Gastroesophageal sphincter (tissue), 4 donors: ENCODE data around the gene KNDC1. TPM values are rescaled to one million over a fixed set of nuclear protein-coding genes. Genes with fewer than 3 reads are reported as not detected.

Experiments used
- ATAC-seq: fragments of 150-250 bp; one replicate; pipeline ENCODE4 v1.9.1; 2016; ENCODE audit warnings: mild to moderate bottlenecking, moderate library complexity
- H3K27ac ChIP-seq, 4 donors: fragments of 200-600 bp; sonication (generic) in 3 of 4; 1 replicate in 3 of 4; 2 replicates in 1 of 4; pipeline ENCODE4 v1.5.1; 2016 to 2019
- H3K27me3 ChIP-seq: fragments of 200-600 bp; sonication (generic); one replicate; pipeline ENCODE4 v1.5.1; 2019
- H3K36me3 ChIP-seq, 2 donors: fragments of 200-600 bp; sonication (generic); one replicate each; pipeline ENCODE4 v1.5.1; 2019; ENCODE audit warnings: control low read depth in 1 of 2
- H3K4me1 ChIP-seq, 3 donors: fragments of 200-600 bp; sonication (generic); 1 replicate in 2 of 3; 2 replicates in 1 of 3; pipeline ENCODE4 v1.5.1; 2016 to 2019; ENCODE audit warnings: control low read depth in 2 of 3
- H3K4me3 ChIP-seq, 2 donors: fragments of 200-600 bp; sonication (generic); one replicate each; pipeline ENCODE4 v1.5.1; 2019; ENCODE audit warnings: mild to moderate bottlenecking in 1 of 2, moderate library complexity in 1 of 2
- H3K9me3 ChIP-seq, 3 donors: fragments of 200-600 bp; sonication (generic); one replicate each; pipeline ENCODE4 v1.5.1; 2017 to 2019; ENCODE audit warnings: control low read depth in 2 of 3
- EP300 ChIP-seq: sonication (generic); formaldehyde crosslinking; IDR thresholded peaks from one replicate; pipeline ENCODE4 v1.6.1; 2017; ENCODE audit warnings: antibody characterized with exemption, mild to moderate bottlenecking
- POLR2A ChIP-seq, 2 donors: fragments of 450-650 bp; IDR thresholded peaks; one replicate each; pipeline ENCODE4 v1.6.1; 2017; ENCODE audit warnings: antibody characterized with exemption in 2 of 2, mild to moderate bottlenecking in 2 of 2, moderate library complexity in 1 of 2
- POLR2AphosphoS5 ChIP-seq: sonication (generic); formaldehyde crosslinking; IDR thresholded peaks from one replicate; pipeline ENCODE4 v1.6.1; 2017; ENCODE audit warnings: antibody characterized with exemption
- WGBS, 2 donors: methylation state at CpG; one replicate each; pipeline ENCODE4 v1.1.5; 2018; ENCODE audit warnings: low coverage in 1 of 2; 5-methylcytosine and 5-hydroxymethylcytosine counted together
- total RNA-seq, 4 donors: library from RNA; depleted of rRNA; stranded (reverse); fragments of >200 nt; gene quantifications; one replicate each; pipeline ENCODE4 v1.1.0, GENCODE V29; 2016
- TF ChIP-seq, protein P1 (sequence below), 4 experiments: fragments of 200-600 bp in 2 of 4; fragments of 450-650 bp in 2 of 4; sonication (generic) in 1 of 4; IDR thresholded peaks; one replicate each; pipeline ENCODE4 v1.5.1; 2017 to 2019; ENCODE audit warnings: antibody characterized with exemption in 4 of 4, mild to moderate bottlenecking in 2 of 4, moderate library complexity in 2 of 4

Gene KNDC1
- total RNA-seq, 4 donors from 2014 or later = 0.62 to 3.4 (median 0.98) TPM

DNA sequence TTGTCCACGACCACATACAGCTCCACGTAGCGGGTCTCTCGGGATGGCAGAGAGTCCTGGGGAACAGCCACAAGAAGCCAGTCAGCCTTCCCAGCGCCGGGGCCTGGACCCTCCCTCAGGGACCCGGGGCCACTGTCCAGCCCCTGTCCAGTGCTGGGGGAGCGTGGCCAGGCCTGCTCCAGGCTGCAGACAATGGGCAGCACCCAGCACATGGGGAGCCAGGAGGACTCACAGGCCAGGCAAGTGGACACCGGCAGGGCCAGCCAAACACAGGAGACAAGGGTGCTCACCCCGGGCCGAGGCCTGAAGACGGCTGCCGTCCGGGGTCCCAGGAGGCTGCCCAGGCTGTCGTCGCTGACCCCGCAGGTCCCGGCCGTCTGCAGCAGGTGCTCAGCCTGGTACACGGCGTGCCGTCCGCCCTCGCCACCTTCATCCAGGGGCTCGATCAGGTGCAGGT lies 113.0 kb downstream of the KNDC1 start:
- Histone ChIP-seq H3K27ac (no peak overlapping the region), H3K9me3 (no peaks in the 10 kb centered on the region), H3K36me3 (peaks cover 0 to 38% of the 10 kb centered on the region in 2 donors), H3K27me3 (peaks cover 34% of the 10 kb centered on the region), H3K4me3 (no peak overlapping the region), H3K4me1 (peaks cover 0 to 26% (median 6%) of the 10 kb centered on the region in 3 donors)
- TF ChIP-seq, protein P1, sequence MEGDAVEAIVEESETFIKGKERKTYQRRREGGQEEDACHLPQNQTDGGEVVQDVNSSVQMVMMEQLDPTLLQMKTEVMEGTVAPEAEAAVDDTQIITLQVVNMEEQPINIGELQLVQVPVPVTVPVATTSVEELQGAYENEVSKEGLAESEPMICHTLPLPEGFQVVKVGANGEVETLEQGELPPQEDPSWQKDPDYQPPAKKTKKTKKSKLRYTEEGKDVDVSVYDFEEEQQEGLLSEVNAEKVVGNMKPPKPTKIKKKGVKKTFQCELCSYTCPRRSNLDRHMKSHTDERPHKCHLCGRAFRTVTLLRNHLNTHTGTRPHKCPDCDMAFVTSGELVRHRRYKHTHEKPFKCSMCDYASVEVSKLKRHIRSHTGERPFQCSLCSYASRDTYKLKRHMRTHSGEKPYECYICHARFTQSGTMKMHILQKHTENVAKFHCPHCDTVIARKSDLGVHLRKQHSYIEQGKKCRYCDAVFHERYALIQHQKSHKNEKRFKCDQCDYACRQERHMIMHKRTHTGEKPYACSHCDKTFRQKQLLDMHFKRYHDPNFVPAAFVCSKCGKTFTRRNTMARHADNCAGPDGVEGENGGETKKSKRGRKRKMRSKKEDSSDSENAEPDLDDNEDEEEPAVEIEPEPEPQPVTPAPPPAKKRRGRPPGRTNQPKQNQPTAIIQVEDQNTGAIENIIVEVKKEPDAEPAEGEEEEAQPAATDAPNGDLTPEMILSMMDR (IDR thresholded peaks at IDR 0.05) = no peak
- TF ChIP-seq POLR2AphosphoS5 = no peak
- no peak for TF ChIP-seq POLR2A (IDR thresholded peaks at IDR 0.05)
- no peak for TF ChIP-seq EP300
- no peak for ATAC-seq
- WGBS, 2 donors = no CpG with 5 or more reads among the region's 25 CpGs

DNA sequence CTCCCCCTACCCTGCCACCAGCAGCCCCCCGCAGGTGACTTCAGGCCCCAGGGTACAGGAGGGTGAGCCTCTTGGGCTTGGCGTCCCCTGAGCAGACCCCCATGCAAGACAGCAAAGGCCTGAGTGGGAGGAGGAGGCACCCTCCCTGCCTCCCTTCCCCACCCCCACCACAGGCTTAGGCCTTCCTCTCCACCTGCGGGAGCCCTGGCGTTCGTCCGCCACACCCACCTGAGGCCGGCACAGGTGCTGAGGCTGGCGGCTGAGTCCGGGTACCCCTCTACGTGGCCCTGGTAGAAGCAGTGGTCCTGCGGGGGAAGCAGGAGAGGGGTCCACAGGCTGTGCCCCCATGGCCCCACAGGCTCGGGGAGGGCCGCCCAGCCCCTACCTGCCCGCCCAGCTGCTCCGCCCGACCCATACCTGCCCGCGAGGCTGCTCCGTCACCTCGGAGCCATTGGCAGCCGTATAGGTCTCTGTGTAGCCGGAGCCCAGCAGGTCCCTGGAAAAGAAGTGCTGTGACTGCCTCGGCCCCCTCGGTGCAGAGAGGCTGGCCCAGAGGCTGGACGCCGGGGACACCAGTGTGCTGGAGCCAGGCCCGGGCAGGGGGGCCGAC lies 113.6 kb downstream of the KNDC1 start:
- H3K27ac ChIP-seq = no peak overlapping the region
- H3K4me1 ChIP-seq = peaks cover 0 to 26% (median 6%) of the 10 kb centered on the region in 3 donors
- H3K9me3 ChIP-seq = no peaks in the 10 kb centered on the region
- H3K36me3 ChIP-seq = peaks cover 0 to 41% of the 10 kb centered on the region in 2 donors
- no CpG with 5 or more reads among the region's 28 CpGs for WGBS, 2 donors
- H3K4me3 ChIP-seq = no peak overlapping the region
- TF ChIP-seq POLR2AphosphoS5 (no peak), POLR2A (IDR thresholded peaks at IDR 0.05) (no peak), EP300 (no peak)
- TF ChIP-seq, protein P1 (IDR thresholded peaks at IDR 0.05) = no peak
- H3K27me3 ChIP-seq = peaks cover 34% of the 10 kb centered on the region
- ATAC-seq = no peak

DNA sequence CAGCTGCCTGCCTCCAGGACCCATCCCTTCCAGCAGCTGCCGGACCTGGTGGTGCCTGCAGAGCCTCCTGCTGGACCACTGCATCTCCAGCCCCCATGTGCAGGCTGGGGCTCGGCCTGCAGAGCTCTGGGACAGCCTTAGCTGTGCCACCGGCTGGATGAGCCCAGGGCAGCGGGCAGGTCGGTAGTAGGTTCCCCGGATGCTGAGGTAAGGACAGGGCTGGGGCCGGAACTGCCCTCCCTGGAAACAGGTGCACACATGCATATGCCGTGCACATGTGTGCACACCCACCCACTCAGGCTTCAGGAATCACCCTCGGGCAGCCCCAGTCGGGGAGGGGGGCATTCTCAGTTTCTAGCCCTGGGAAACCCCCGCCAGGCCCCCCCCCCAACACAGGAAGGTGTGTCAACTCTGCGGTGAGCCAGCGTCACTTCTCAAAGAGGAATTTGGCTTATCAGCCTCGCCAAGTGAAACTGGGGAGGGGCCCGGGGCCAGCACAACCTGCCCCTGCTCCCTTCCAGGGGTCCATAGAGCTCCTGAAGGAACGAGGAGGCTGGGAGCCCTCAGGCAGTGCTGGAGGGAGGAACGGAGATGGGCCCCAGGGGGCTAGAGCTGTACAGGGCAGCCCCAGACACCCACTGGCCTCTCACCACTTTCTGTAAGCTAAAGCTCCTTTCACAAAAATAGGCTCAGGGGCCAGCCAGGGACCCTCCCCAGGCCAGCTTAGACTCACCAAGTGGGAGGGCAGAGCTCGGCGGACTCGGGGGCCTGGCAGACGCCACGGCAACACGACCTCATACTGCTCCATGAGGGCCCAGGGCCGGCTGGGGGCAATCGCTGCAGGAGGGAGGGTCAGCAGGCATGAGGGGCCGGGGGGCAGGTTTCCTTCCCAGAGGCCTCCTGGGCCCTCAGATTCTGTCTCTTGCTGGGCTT lies 115.0 kb downstream of the KNDC1 start:
- no peak for ATAC-seq
- H3K27me3 ChIP-seq = peaks cover 34% of the 10 kb centered on the region
- no CpG with 5 or more reads among the region's 26 CpGs for WGBS, 2 donors
- no peaks in the 10 kb centered on the region for H3K9me3 ChIP-seq
- H3K4me1 ChIP-seq = peaks cover 0 to 26% (median 6%) of the 10 kb centered on the region in 3 donors
- H3K27ac ChIP-seq = no peak overlapping the region
- H3K36me3 ChIP-seq = peaks cover 0 to 41% of the 10 kb centered on the region in 2 donors
- no peak for TF ChIP-seq POLR2AphosphoS5
- no peak for TF ChIP-seq EP300
- TF ChIP-seq POLR2A (IDR thresholded peaks at IDR 0.05) = no peak
- TF ChIP-seq, protein P1 (IDR thresholded peaks at IDR 0.05) = no peak
- no peak overlapping the region for H3K4me3 ChIP-seq

DNA sequence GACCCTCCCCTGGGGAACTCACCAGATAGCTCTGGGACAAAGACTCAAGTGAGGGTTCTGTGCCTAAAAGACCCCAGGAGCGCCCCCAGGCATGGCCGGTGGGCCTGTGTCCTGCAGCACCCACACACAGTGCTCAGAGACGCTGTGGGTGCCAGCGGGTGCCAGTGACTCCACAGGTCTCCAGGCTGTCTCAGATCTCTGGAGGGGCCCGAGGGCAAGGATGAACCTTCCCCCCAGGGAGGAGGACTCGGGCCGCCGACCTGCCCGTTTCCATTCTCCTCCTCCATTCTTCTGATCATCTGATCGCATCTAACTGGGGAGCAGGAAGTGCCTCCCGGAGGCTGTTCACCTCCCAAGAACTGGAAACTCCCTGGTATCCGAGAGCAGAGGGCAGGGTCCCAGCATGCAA lies 115.7 kb downstream of the KNDC1 start:
- no peak for ATAC-seq
- Histone ChIP-seq H3K9me3 (no peaks in the 10 kb centered on the region), H3K27me3 (peaks cover 34% of the 10 kb centered on the region), H3K4me1 (peaks cover 0 to 26% (median 6%) of the 10 kb centered on the region in 3 donors), H3K4me3 (no peak overlapping the region), H3K27ac (no peak overlapping the region), H3K36me3 (peaks cover 0 to 41% of the 10 kb centered on the region in 2 donors)
- WGBS, 2 donors = no CpG with 5 or more reads among the region's 12 CpGs
- TF ChIP-seq POLR2A (IDR thresholded peaks at IDR 0.05) (no peak), POLR2AphosphoS5 (no peak), EP300 (no peak)
- TF ChIP-seq, protein P1 (IDR thresholded peaks at IDR 0.05) = no peak

Other genes with a start within 250 kb of the KNDC1 start
- gene CFAP46, start 217.6 kb upstream of the KNDC1 start, total RNA-seq = 1 to 10 TPM in 1 of 4 donors, under 1 TPM in 2, not detected in 1; 0.27 to 2.2 (median 0.30) TPM
- under 1 TPM in 1 of 4 donors, not detected in 3; 0.13 TPM for gene ADGRA1, start 72.3 kb upstream of the KNDC1 start, total RNA-seq
- not detected for gene UTF1, start 70.0 kb downstream of the KNDC1 start, total RNA-seq
- gene VENTX, start 77.6 kb downstream of the KNDC1 start, total RNA-seq = 1 to 10 TPM in 2 of 4 donors, under 1 TPM in 2; 0.66 to 2.3 (median 1.4) TPM
- 1 to 10 TPM; 2.0 to 6.6 (median 3.3) TPM for gene ADAM8, start 116.6 kb downstream of the KNDC1 start, total RNA-seq
- gene TUBGCP2, start 148.7 kb downstream of the KNDC1 start, total RNA-seq = 10 to 100 TPM; 35.8 to 47.3 (median 38.8) TPM
- gene ZNF511, start 148.7 kb downstream of the KNDC1 start, total RNA-seq = 10 to 100 TPM; 15.1 to 42.2 (median 25.4) TPM
- 1 to 10 TPM in 2 of 4 donors, under 1 TPM in 1, not detected in 1; 0.47 to 1.5 (median 1.5) TPM for gene CALY, start 176.7 kb downstream of the KNDC1 start, total RNA-seq
- not detected for gene PRAP1, start 187.2 kb downstream of the KNDC1 start, total RNA-seq
- 10 to 100 TPM in 2 of 4 donors, 1 to 10 TPM in 2; 5.4 to 15.7 (median 10.8) TPM for gene FUOM, start 197.8 kb downstream of the KNDC1 start, total RNA-seq
- 10 to 100 TPM; 67.7 to 81.8 (median 72.4) TPM for gene ECHS1, start 213.1 kb downstream of the KNDC1 start, total RNA-seq
- gene PAOX, start 219.0 kb downstream of the KNDC1 start, total RNA-seq = 10 to 100 TPM in 2 of 4 donors, 1 to 10 TPM in 2; 7.1 to 14.5 (median 9.6) TPM
- 10 to 100 TPM; 13.2 to 25.9 (median 18.4) TPM for gene MTG1, start 233.9 kb downstream of the KNDC1 start, total RNA-seq